IMR-90 (cell line): ENCODE measurements around the gene GPT2. TPM values are rescaled to one million over a fixed set of nuclear protein-coding genes. Genes with fewer than 3 reads are reported as not detected.
A peak's percentile ranks its signal among the peaks of the same experiment; 100 is the strongest.

Source experiments
- ATAC-seq: fragments of 200-7000 bp; cut with Tn5 transposase; 2 replicates; pipeline ENCODE4 v1.9.1; 2020; ENCODE audit warnings: low read depth, mild to moderate bottlenecking, moderate library complexity
- Bru-seq: library from RNA; stranded (reverse); fragments of 400-500 nt; gene quantifications from one replicate; lab custom pipeline; 2021; lab: Mats Ljungman, UMichigan
- BruChase-seq, 2 experiments: library from RNA; stranded (reverse); fragments of 400-500 nt; gene quantifications; one replicate each; lab custom pipeline; 2021; lab: Mats Ljungman, UMichigan
- BruUV-seq: library from RNA; stranded (reverse); fragments of 400-500 nt; replicated peaks from 2 replicates; lab custom pipeline; 2021; lab: Mats Ljungman, UMichigan
- CTCF ChIA-PET: fragments of 300-600 bp; formaldehyde crosslinking; extraction: SDS; loops from one replicate; lab custom pipeline; 2021; ENCODE audit warnings: antibody characterized with exemption; lab: Yijun Ruan, JAX
- POLR2A ChIA-PET: fragments of 300-600 bp; sonication (Branson Sonifier 250); formaldehyde crosslinking; loops from one replicate; lab custom pipeline; 2022; ENCODE audit warnings: antibody characterized with exemption; ENCODE audit not compliant: unreplicated experiment; lab: Charles Lee
- DNase-seq: peaks from one replicate; pipeline ENCODE4 v3.0.0; 2013
- H2AFZ ChIP-seq: replicated peaks from 2 replicates; pipeline ENCODE3; 2013; ENCODE audit warnings: low read length, mild to moderate bottlenecking; ENCODE audit not compliant: poor library complexity
- H2AK5ac ChIP-seq: 2 replicates; pipeline ENCODE4 v1.6.1; 2013; ENCODE audit warnings: low read depth, low read length, inconsistent platforms
- H2AK9ac ChIP-seq: replicated peaks from 2 replicates; pipeline ENCODE3; 2013; ENCODE audit warnings: mild to moderate bottlenecking, low read depth, low read length, moderate library complexity; ENCODE audit not compliant: poor library complexity
- H2BK120ac ChIP-seq: 2 replicates; pipeline ENCODE4 v1.6.1; 2013; ENCODE audit warnings: low read depth, low read length, inconsistent platforms
- H2BK15ac ChIP-seq: 3 replicates; pipeline ENCODE4 v1.6.1; 2013; ENCODE audit warnings: low read depth, low read length, inconsistent platforms
- H2BK20ac ChIP-seq: 2 replicates; pipeline ENCODE4 v1.6.1; 2013; ENCODE audit warnings: low read depth, mild to moderate bottlenecking, inconsistent platforms, low read length, moderate library complexity
- H2BK5ac ChIP-seq: 2 replicates; pipeline ENCODE4 v1.6.1; 2013; ENCODE audit warnings: mild to moderate bottlenecking, low read depth, low read length, inconsistent platforms; ENCODE audit not compliant: poor library complexity, severe bottlenecking
- H3K14ac ChIP-seq: replicated peaks from 2 replicates; pipeline ENCODE4 v1.6.1; 2013; ENCODE audit warnings: low read depth, low read length, inconsistent platforms
- H3K18ac ChIP-seq: 2 replicates; pipeline ENCODE4 v1.6.1; 2013; ENCODE audit warnings: low read depth, low read length, control low read depth
- H3K23ac ChIP-seq: 2 replicates; pipeline ENCODE4 v1.6.1; 2013; ENCODE audit warnings: low read depth, low read length, inconsistent platforms
- H3K27ac ChIP-seq: 2 replicates; pipeline ENCODE4 v1.5.1; 2013; ENCODE audit warnings: mild to moderate bottlenecking, control low read depth, low read length; ENCODE audit not compliant: insufficient read depth
- H3K27me3 ChIP-seq: 2 replicates; pipeline ENCODE4 v1.6.1; 2013; ENCODE audit warnings: low read length; ENCODE audit not compliant: control insufficient read depth, insufficient read depth
- H3K36me3 ChIP-seq: 2 replicates; pipeline ENCODE4 v1.6.1; 2013; ENCODE audit warnings: low read length, mixed read lengths; ENCODE audit not compliant: control insufficient read depth, insufficient read depth
- H3K4ac ChIP-seq: 2 replicates; pipeline ENCODE4 v1.6.1; 2013; ENCODE audit warnings: low read depth, low read length, inconsistent platforms
- H3K4me1 ChIP-seq: 2 replicates; pipeline ENCODE4 v1.6.1; 2013; ENCODE audit warnings: low read length, mixed read lengths; ENCODE audit not compliant: control insufficient read depth, insufficient read depth
- H3K4me2 ChIP-seq: 2 replicates; pipeline ENCODE4 v1.6.1; 2013; ENCODE audit warnings: low read depth, mild to moderate bottlenecking, control low read depth, low read length, moderate library complexity
- H3K4me3 ChIP-seq: 2 replicates; pipeline ENCODE4 v1.5.1; 2013; ENCODE audit warnings: low read depth, mild to moderate bottlenecking, control low read depth, low read length, moderate library complexity; ENCODE audit not compliant: insufficient read depth
- H3K56ac ChIP-seq: 2 replicates; pipeline ENCODE4 v1.6.1; 2013; ENCODE audit warnings: low read length, inconsistent platforms; ENCODE audit not compliant: insufficient read depth; ENCODE audit errors: extremely low read depth
- H3K79me1 ChIP-seq, 2 experiments: 2 replicates each; pipeline ENCODE4 v1.6.1; 2013; ENCODE audit warnings: low read length in 2 of 2, inconsistent platforms in 1 of 2, low read depth in 1 of 2
- H3K9ac ChIP-seq: 2 replicates; pipeline ENCODE4 v1.6.1; 2013; ENCODE audit warnings: low read depth, low read length, control low read depth
- H3K9me1 ChIP-seq: 2 replicates; pipeline ENCODE4 v1.6.1; 2013; ENCODE audit warnings: low read length, inconsistent platforms; ENCODE audit not compliant: insufficient read depth
- H3K9me3 ChIP-seq: 2 replicates; pipeline ENCODE4 v1.6.1; 2013; ENCODE audit warnings: low read length; ENCODE audit not compliant: control insufficient read depth, insufficient read depth
- H4K20me1 ChIP-seq: 2 replicates; pipeline ENCODE4 v1.6.1; 2013; ENCODE audit warnings: low read length, inconsistent platforms; ENCODE audit not compliant: insufficient read depth
- H4K5ac ChIP-seq: 2 replicates; pipeline ENCODE4 v1.6.1; 2013; ENCODE audit warnings: mild to moderate bottlenecking, low read depth, low read length, control low read depth
- H4K8ac ChIP-seq, 2 experiments: 2 replicates each; pipeline ENCODE4 v1.6.1; 2013; ENCODE audit warnings: low read depth in 2 of 2, low read length in 2 of 2, control low read depth in 1 of 2, inconsistent platforms in 1 of 2
- H4K91ac ChIP-seq: 2 replicates; pipeline ENCODE4 v1.6.1; 2013; ENCODE audit warnings: low read depth, low read length, inconsistent platforms; ENCODE audit not compliant: insufficient read depth
- CEBPB ChIP-seq: IDR thresholded peaks from 2 replicates; pipeline ENCODE4 v1.6.1; 2012; ENCODE audit warnings: low read depth, low read length, improper control_type of control experiment
- FOS ChIP-seq: fragments of 150-350 bp; IDR thresholded peaks from 2 replicates; pipeline ENCODE4 v1.6.1; 2016; ENCODE audit warnings: low read depth, low read length
- MAZ ChIP-seq: IDR thresholded peaks from 2 replicates; pipeline ENCODE4 v1.6.1; 2012; ENCODE audit warnings: low read depth, mild to moderate bottlenecking, low read length, improper control_type of control experiment, moderate library complexity, borderline replicate concordance
- MXI1 ChIP-seq: IDR thresholded peaks from 2 replicates; pipeline ENCODE4 v1.6.1; 2012; ENCODE audit warnings: low read depth, mild to moderate bottlenecking, low read length, moderate library complexity, borderline replicate concordance
- POLR2A ChIP-seq: IDR thresholded peaks from 2 replicates; pipeline ENCODE4 v1.6.1; 2012; ENCODE audit warnings: mild to moderate bottlenecking, low read depth, low read length
- RFX5 ChIP-seq: IDR thresholded peaks from 2 replicates; pipeline ENCODE4 v1.8.0; 2012; ENCODE audit warnings: low read depth, mild to moderate bottlenecking, low read length, moderate library complexity
- USF2 ChIP-seq: fragments of 150-350 bp; IDR thresholded peaks from 2 replicates; pipeline ENCODE4 v1.6.1; 2017; ENCODE audit warnings: mild to moderate bottlenecking, antibody characterized with exemption, low read length, low read depth
- whole genome bisulfite sequencing, 2 experiments: methylation state at CpG; one replicate each; pipeline versions ENCODE4 v1.1.5 to v1.1.7; 2013; ENCODE audit warnings: missing lambda C conversion rate in 2 of 2; ENCODE audit not compliant: insufficient read length in 1 of 2; ENCODE audit errors: extremely low coverage in 2 of 2; 5-methylcytosine and 5-hydroxymethylcytosine counted together
- dilution Hi-C: fragments of 300-500 bp; cut with HindIII; formaldehyde crosslinking; loops from one replicate; pipeline ENCODE4 v1.14.3; 2018; ENCODE audit warnings: low sequenced_read_pairs; ENCODE audit not compliant: unreplicated experiment
- in situ Hi-C: fragments of 300-500 bp; cut with MboI; formaldehyde crosslinking; loops from 3 replicates; pipeline ENCODE4 v1.14.3; 2019; ENCODE audit warnings: low sequenced_read_pairs, inconsistent platforms, mixed read lengths
- intact Hi-C: fragments of 100-400 bp; cut with micrococcal nuclease; formaldehyde crosslinking; loops from 2 replicates; pipeline ENCODE4 v1.10.0; 2022
- long read RNA-seq: library from polyadenylated mRNA; unstranded; transcript quantifications from one replicate; pipeline ENCODE4 v2.0.0, GENCODE V29; 2021; ENCODE audit not compliant: unreplicated experiment
- polyA plus RNA-seq, 3 experiments: library from polyadenylated mRNA; depleted of rRNA; stranded (reverse); fragments of >200 nt; gene quantifications; 2 replicates each; pipeline ENCODE4 v1.2.3, GENCODE V29; 2012; ENCODE audit warnings: low replicate concordance in 1 of 3
- total RNA-seq: library from RNA; depleted of rRNA; stranded (reverse); fragments of >200 nt; gene quantifications from 2 replicates; pipeline ENCODE4 v1.2.3, GENCODE V29; 2012; rRNA removed

Gene GPT2
- total RNA-seq (20.8 and 31.5 TPM in 2 replicates), polyA plus RNA-seq (2012; rRNA removed) (23.2 and 26.4 TPM in 2 replicates), Bru-seq, nascent RNA (percentile 76 among the genes with signal in this experiment), BruChase-seq, experiment 1, labeled RNA remaining after a 6-hour chase (percentile 83 among the genes with signal in this experiment), BruChase-seq, experiment 2, labeled RNA remaining after a 2-hour chase (percentile 70 among the genes with signal in this experiment)
- polyA plus RNA-seq (2012; cell fraction: cytosol; rRNA removed), result 26.5 and 36.1 TPM in 2 replicates
- polyA plus RNA-seq (2012; cell fraction: nucleus; rRNA removed; ENCODE audit: low replicate concordance), result 20.3 and 39.8 TPM in 2 replicates
- long read RNA-seq, transcript GPT2-201 (12 exons, 3,984 nt), result major isoform, 69 of 116 reads
- long read RNA-seq, transcript GPT2-205 (3 exons, 3,205 nt), result minor isoform, 5 of 116 reads
- long read RNA-seq, partial matches to known transcripts, result 9 of 116 reads
- long read RNA-seq, other reads (novel, unspliced or antisense), result 32 of 116 reads

- ChIA-PET POLR2A (interaction anchor here (0.6 kb wide), 1 partner anchor 54 kb away, joined by 14 read pairs; no protein-coding TSS in a partner anchor), CTCF (interaction anchor here (1.0 kb wide), 1 partner anchor 30 kb away, joined by 5 read pairs; no protein-coding TSS in a partner anchor)
- Histone ChIP-seq H3K4me3 (peak within 1 kb of the TSS; percentile 79), H2BK5ac (peak within 1 kb of the TSS; percentile 61), H3K23ac (peak within 1 kb of the TSS; percentile 68), H3K56ac (peak within 1 kb of the TSS; percentile 80), H3K36me3 (no peaks in the 10 kb centered on the region; the same call in 1 of the 2 replicates), H3K27me3 (peaks cover 17% of the 10 kb centered on the region), H2AK9ac (peak within 1 kb of the TSS; percentile 94), H3K9me1 (peaks cover 9% of the 10 kb centered on the region), H2AFZ (peak within 1 kb of the TSS; percentile 99), H3K9me3 (no peaks in the 10 kb centered on the region), H3K4me2 (peak within 1 kb of the TSS; percentile 98), H3K9ac (peak within 1 kb of the TSS; percentile 76), H3K14ac (peak within 1 kb of the TSS; percentile 76), H3K4ac (peak within 1 kb of the TSS; percentile 86), H2AK5ac (peak within 1 kb of the TSS; percentile 68), H2BK15ac (peak within 1 kb of the TSS; percentile 55; the same call in 2 of the 3 replicates), H2BK120ac (peak within 1 kb of the TSS; percentile 71), H2BK20ac (peak within 1 kb of the TSS; percentile 52), H4K8ac (peak within 1 kb of the TSS; percentile 70 to 78), H3K27ac (peak within 1 kb of the TSS; percentile 61), H4K5ac (peak within 1 kb of the TSS; percentile 47), H4K20me1 (peaks cover 18% of the 10 kb centered on the region), H4K91ac (peak within 1 kb of the TSS; percentile 92), H3K79me1 (peaks cover 12 to 46% of the 10 kb centered on the region in 2 experiments), H3K18ac (peak within 1 kb of the TSS; percentile 36; the same call in 1 of the 2 replicates), H3K4me1 (peaks cover 13% of the 10 kb centered on the region; the same call in 1 of the 2 replicates)
- WGBS, 2 experiments, result 0% methylated on average over 43 of the region's 75 CpGs; no CpG with 5 or more reads in 1 of the 2 experiments
- no TSS peak for BruUV-seq
- DNase-seq (peak; percentile 95), ATAC-seq (peak; percentile 98)
- dilution Hi-C loops (no loop called here), intact Hi-C loops (no loop called here), in situ Hi-C loops (no loop called here)
- TF ChIP-seq POLR2A (peak; percentile 44), RFX5 (no peak), MXI1 (peak; percentile 37; the same call in 1 of the 2 replicates), MAZ (peak; percentile 73), FOS (no peak), CEBPB (peak; percentile 91), USF2 (0 out of 2 replicates have a peak, but pooled peaks have one; percentile 1)
These were observed at the start of gene GPT2 for GRCh38 chr16:46883690-46884512. GPT2 (plus strand) TSS chr16:46884362; CDS start chr16:46884716, 354 bp downstream.
